OCI-LY3 (cell line): Measurements from ENCODE around the gene SLC27A4.

Experiments
- EZH2phosphoT487 ChIP-seq: fragments of 200-600 bp; shearing (Covaris generic); IDR thresholded peaks from 2 replicates; pipeline ENCODE4 v1.6.1; 2018; ENCODE audit warnings: antibody characterized with exemption, mixed run types, low read depth
- TF ChIP-seq, protein P1 (sequence below): fragments of 200-600, 300-600 bp; sonication (generic); IDR thresholded peaks from 2 replicates; pipeline ENCODE4 v1.5.1; 2014; ENCODE audit warnings: antibody characterized with exemption, low read length, low read depth

DNA sequence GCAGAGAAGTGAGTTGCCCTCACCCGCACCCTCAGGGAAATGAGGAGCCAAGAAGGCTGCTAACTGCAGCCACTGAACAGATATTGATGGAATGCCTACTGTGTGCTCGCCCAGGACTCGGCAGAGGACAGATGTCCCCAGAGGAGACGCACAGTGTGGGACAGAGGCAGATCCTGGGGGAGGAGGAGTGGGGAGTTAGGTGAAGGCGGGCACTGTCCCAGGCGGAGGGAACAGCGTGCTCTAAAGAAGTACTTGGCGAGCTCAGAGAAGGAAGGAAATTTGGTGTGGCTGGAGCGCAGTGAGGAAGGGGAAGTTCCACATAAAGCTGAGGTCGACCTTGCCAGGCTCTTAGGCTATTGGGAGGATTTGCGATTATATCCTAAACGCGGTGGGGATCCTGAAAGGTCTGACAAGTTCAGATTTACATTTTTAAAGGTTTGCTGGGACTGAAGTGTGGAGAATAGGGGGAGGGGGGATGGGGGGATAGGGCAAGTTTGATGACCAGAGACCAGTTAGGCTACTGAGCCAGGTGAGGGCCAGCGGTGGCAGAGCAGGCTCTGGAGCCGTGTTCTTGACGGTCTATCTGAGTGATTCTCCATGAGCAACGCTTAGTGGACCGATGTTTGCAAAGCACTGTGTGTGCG, 56.8 kb downstream of the SLC27A4 start:
- TF ChIP-seq, protein P1, sequence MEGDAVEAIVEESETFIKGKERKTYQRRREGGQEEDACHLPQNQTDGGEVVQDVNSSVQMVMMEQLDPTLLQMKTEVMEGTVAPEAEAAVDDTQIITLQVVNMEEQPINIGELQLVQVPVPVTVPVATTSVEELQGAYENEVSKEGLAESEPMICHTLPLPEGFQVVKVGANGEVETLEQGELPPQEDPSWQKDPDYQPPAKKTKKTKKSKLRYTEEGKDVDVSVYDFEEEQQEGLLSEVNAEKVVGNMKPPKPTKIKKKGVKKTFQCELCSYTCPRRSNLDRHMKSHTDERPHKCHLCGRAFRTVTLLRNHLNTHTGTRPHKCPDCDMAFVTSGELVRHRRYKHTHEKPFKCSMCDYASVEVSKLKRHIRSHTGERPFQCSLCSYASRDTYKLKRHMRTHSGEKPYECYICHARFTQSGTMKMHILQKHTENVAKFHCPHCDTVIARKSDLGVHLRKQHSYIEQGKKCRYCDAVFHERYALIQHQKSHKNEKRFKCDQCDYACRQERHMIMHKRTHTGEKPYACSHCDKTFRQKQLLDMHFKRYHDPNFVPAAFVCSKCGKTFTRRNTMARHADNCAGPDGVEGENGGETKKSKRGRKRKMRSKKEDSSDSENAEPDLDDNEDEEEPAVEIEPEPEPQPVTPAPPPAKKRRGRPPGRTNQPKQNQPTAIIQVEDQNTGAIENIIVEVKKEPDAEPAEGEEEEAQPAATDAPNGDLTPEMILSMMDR, result no peak
- TF ChIP-seq EZH2phosphoT487, result no peak
